DND-41 (cell line): ENCODE data around the gene SYCN.

Source experiments
- CTCF ChIP-seq: IDR thresholded peaks from 2 replicates; pipeline ENCODE4 v1.5.1; 2012; ENCODE audit warnings: borderline replicate concordance, low read length, moderate library complexity, mild to moderate bottlenecking; ENCODE audit not compliant: poor library complexity, severe bottlenecking; ENCODE audit errors: extremely low read depth
- EZH2 ChIP-seq: IDR thresholded peaks from 3 replicates; pipeline ENCODE4 v1.6.1; 2012; ENCODE audit warnings: borderline replicate concordance, low read depth, mild to moderate bottlenecking, moderate library complexity, low read length, inconsistent platforms; ENCODE audit not compliant: severe bottlenecking

DNA sequence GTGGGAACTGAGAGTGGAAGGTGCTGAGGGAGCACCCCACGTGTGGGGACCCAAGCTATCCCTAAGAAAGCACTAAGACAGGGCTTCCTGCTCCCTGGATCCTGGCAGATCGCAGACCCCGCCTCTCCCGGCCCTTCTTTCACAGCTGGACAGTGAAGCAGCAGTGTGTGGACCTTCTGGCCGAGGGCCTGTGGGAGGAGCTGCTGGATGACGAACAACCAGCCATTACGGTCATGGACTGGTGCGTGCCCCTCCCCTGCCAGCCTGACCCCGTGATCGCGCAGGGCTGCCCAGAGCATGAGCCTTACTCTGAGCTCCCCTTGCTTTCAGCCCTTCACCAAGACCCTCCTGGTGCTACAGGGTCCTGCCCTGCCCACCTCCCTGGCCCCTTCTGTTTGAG lies 5.0 kb downstream of the SYCN start:
- TF ChIP-seq EZH2: no peak
- no peak for TF ChIP-seq CTCF
